Body of pancreas (tissue), 4 donors: Measurements from ENCODE around the gene IGSF21.

ENCODE experiments used
- CTCF ChIP-seq, 7 experiments: fragments of 450-650 bp in 4 of 7; fragments of 200-600 bp in 3 of 7; sonication (generic) in 3 of 7; IDR thresholded peaks; one replicate each; pipeline ENCODE4 v1.5.1; 2016 to 2019; ENCODE audit warnings: antibody characterized with exemption in 7 of 7
- POLR2A ChIP-seq, 3 donors: fragments of 450-650 bp; IDR thresholded peaks; one replicate each; pipeline ENCODE4 v1.6.1; 2016; ENCODE audit warnings: antibody characterized with exemption in 3 of 3, mild to moderate bottlenecking in 2 of 3

- TF ChIP-seq CTCF (IDR thresholded peaks at IDR 0.05) (no peak), POLR2A (IDR thresholded peaks at IDR 0.05) (no peak)
These were observed 19.0 kb downstream of the IGSF21 start for GRCh38 chr1:18126616-18127015.
